Astrocyte (in vitro differentiated cells and primary cell): ENCODE data around the gene FHIT. TPM values are rescaled to one million over a fixed set of nuclear protein-coding genes. Genes with fewer than 3 reads are reported as not detected.

Experiments
- DNase-seq: peaks from one replicate; pipeline ENCODE4 v3.0.0-alpha.2; 2010; ENCODE audit warnings: low read depth
- FAIRE-seq: peaks from 2 replicates; lab custom pipeline; 2011; peaks lifted over from hg19 to GRCh38; lab: Jason Lieb, UNC
- H2AFZ ChIP-seq: 2 replicates; pipeline ENCODE4 v1.6.0; 2012; ENCODE audit warnings: low read depth, low read length, inconsistent platforms
- H3K27ac ChIP-seq: 2 replicates; pipeline ENCODE4 v1.5.1; 2011; ENCODE audit warnings: low read depth, low read length, inconsistent platforms
- H3K27me3 ChIP-seq: 2 replicates; pipeline ENCODE4 v1.6.0; 2011; ENCODE audit warnings: low read length, inconsistent platforms; ENCODE audit not compliant: insufficient read depth
- H3K36me3 ChIP-seq: 2 replicates; pipeline ENCODE4 v1.5.1; 2011; ENCODE audit warnings: low read length, inconsistent platforms; ENCODE audit not compliant: insufficient read depth
- H3K4me1 ChIP-seq: 2 replicates; pipeline ENCODE4 v1.5.1; 2011; ENCODE audit warnings: low read length, inconsistent platforms; ENCODE audit not compliant: insufficient read depth
- H3K4me2 ChIP-seq: 2 replicates; pipeline ENCODE4 v1.6.0; 2012; ENCODE audit warnings: low read length, inconsistent platforms
- H3K4me3 ChIP-seq: 2 replicates; pipeline ENCODE4 v1.5.1; 2011; ENCODE audit warnings: low read depth, mild to moderate bottlenecking, low read length, inconsistent platforms; ENCODE audit not compliant: insufficient read depth
- H3K79me2 ChIP-seq: 2 replicates; pipeline ENCODE4 v1.6.0; 2012; ENCODE audit warnings: mild to moderate bottlenecking, low read length, inconsistent platforms; ENCODE audit not compliant: insufficient read depth
- H3K9ac ChIP-seq: 2 replicates; pipeline ENCODE4 v1.6.0; 2012; ENCODE audit warnings: mild to moderate bottlenecking, low read length, inconsistent platforms
- H3K9me3 ChIP-seq: 2 replicates; pipeline ENCODE4 v1.5.1; 2012; ENCODE audit warnings: low read depth, mild to moderate bottlenecking, low read length, inconsistent platforms; ENCODE audit not compliant: insufficient read depth
- H4K20me1 ChIP-seq: 2 replicates; pipeline ENCODE4 v1.6.0; 2012; ENCODE audit warnings: low read length, inconsistent platforms; ENCODE audit not compliant: insufficient read depth
- H3K27ac Mint-ChIP-seq: one replicate; pipeline ENCODE4 v1.8.0; 2021; ENCODE audit warnings: mild to moderate bottlenecking, mixed read lengths; ENCODE audit not compliant: unreplicated experiment
- H3K27me3 Mint-ChIP-seq: one replicate; pipeline ENCODE4 v1.8.0; 2021; ENCODE audit warnings: low read depth, mixed read lengths; ENCODE audit not compliant: unreplicated experiment
- H3K36me3 Mint-ChIP-seq: one replicate; pipeline ENCODE4 v1.8.0; 2021; ENCODE audit warnings: low read depth, mixed read lengths; ENCODE audit not compliant: unreplicated experiment
- H3K4me1 Mint-ChIP-seq: one replicate; pipeline ENCODE4 v1.8.0; 2021; ENCODE audit warnings: low read depth, mixed read lengths; ENCODE audit not compliant: unreplicated experiment
- H3K4me3 Mint-ChIP-seq: one replicate; pipeline ENCODE4 v1.8.0; 2021; ENCODE audit warnings: mild to moderate bottlenecking, moderate library complexity, mixed read lengths; ENCODE audit not compliant: unreplicated experiment
- H3K9me3 Mint-ChIP-seq: one replicate; pipeline ENCODE4 v1.8.0; 2021; ENCODE audit warnings: mild to moderate bottlenecking, mixed read lengths; ENCODE audit not compliant: unreplicated experiment
- CTCF ChIP-seq: IDR thresholded peaks from 2 replicates; pipeline ENCODE4 v1.5.1; 2011; ENCODE audit warnings: low read depth, mild to moderate bottlenecking, inconsistent platforms, low read length, moderate library complexity; ENCODE audit not compliant: insufficient read depth
- EZH2 ChIP-seq: IDR thresholded peaks from 2 replicates; pipeline ENCODE4 v1.6.1; 2012; ENCODE audit warnings: mild to moderate bottlenecking, low read length, inconsistent platforms; ENCODE audit not compliant: insufficient read depth
- total RNA-seq: library from RNA; stranded (reverse); gene quantifications from 2 replicates; pipeline ENCODE4 v1.2.1, GENCODE V29; 2021

FHIT gene
- total RNA-seq, 1 donor from 2014 or later, result 6.7 TPM

GRCh38 chr3:59749291-59749690 lies 1502.0 kb downstream of the FHIT start:
- no peaks in the 10 kb centered on the region for H3K9me3 Mint-ChIP-seq
- H3K4me1 Mint-ChIP-seq, result peaks cover 12% of the 10 kb centered on the region
- no peaks in the 10 kb centered on the region for H3K27me3 ChIP-seq
- peaks cover 6% of the 10 kb centered on the region for H3K27me3 Mint-ChIP-seq
- H3K4me2 ChIP-seq, result no peak overlapping the region
- no peaks in the 10 kb centered on the region for H3K4me1 ChIP-seq
- no peak overlapping the region for H3K27ac ChIP-seq
- no peaks in the 10 kb centered on the region for H3K36me3 ChIP-seq
- H2AFZ ChIP-seq, result no peak overlapping the region
- no peak overlapping the region for H3K4me3 ChIP-seq
- no peak for DNase-seq
- H4K20me1 ChIP-seq, result no peaks in the 10 kb centered on the region
- H3K79me2 ChIP-seq, result no peaks in the 10 kb centered on the region
- H3K9me3 ChIP-seq, result no peaks in the 10 kb centered on the region
- no peak overlapping the region for H3K27ac Mint-ChIP-seq
- no peak for TF ChIP-seq CTCF
- no peak for TF ChIP-seq EZH2
- no peak overlapping the region for H3K4me3 Mint-ChIP-seq
- no peak for FAIRE-seq
- no peak overlapping the region for H3K9ac ChIP-seq
- H3K36me3 Mint-ChIP-seq, result no peaks in the 10 kb centered on the region

GRCh38 chr3:59746585-59746984 lies 1504.7 kb downstream of the FHIT start:
- Mint-ChIP-seq H3K4me1 (peaks cover 12% of the 10 kb centered on the region), H3K27me3 (peaks cover 3% of the 10 kb centered on the region), H3K9me3 (no peaks in the 10 kb centered on the region), H3K27ac (no peak overlapping the region), H3K36me3 (no peaks in the 10 kb centered on the region), H3K4me3 (no peak overlapping the region)
- H3K79me2 ChIP-seq, result no peaks in the 10 kb centered on the region
- H3K9ac ChIP-seq, result no peak overlapping the region
- H2AFZ ChIP-seq, result no peak overlapping the region
- H3K36me3 ChIP-seq, result no peaks in the 10 kb centered on the region
- no peak overlapping the region for H3K4me3 ChIP-seq
- FAIRE-seq, result no peak
- H3K4me1 ChIP-seq, result no peaks in the 10 kb centered on the region
- no peaks in the 10 kb centered on the region for H3K27me3 ChIP-seq
- no peaks in the 10 kb centered on the region for H4K20me1 ChIP-seq
- no peak for TF ChIP-seq EZH2
- TF ChIP-seq CTCF, result no peak
- no peak for DNase-seq
- no peak overlapping the region for H3K4me2 ChIP-seq
- H3K27ac ChIP-seq, result no peak overlapping the region
- no peaks in the 10 kb centered on the region for H3K9me3 ChIP-seq

GRCh38 chr3:59737241-59737640 lies 1514.0 kb downstream of the FHIT start:
- Histone ChIP-seq H3K9ac (no peak overlapping the region), H3K4me1 (no peaks in the 10 kb centered on the region), H3K36me3 (no peaks in the 10 kb centered on the region), H3K27me3 (no peaks in the 10 kb centered on the region), H2AFZ (no peak overlapping the region), H3K79me2 (no peaks in the 10 kb centered on the region), H3K4me2 (no peak overlapping the region), H3K27ac (no peak overlapping the region), H4K20me1 (no peaks in the 10 kb centered on the region), H3K9me3 (no peaks in the 10 kb centered on the region), H3K4me3 (no peak overlapping the region)
- H3K36me3 Mint-ChIP-seq, result no peaks in the 10 kb centered on the region
- H3K4me1 Mint-ChIP-seq, result peaks cover 5% of the 10 kb centered on the region
- DNase-seq, result no peak
- no peak for TF ChIP-seq CTCF
- TF ChIP-seq EZH2, result no peak
- no peak overlapping the region for H3K4me3 Mint-ChIP-seq
- H3K27ac Mint-ChIP-seq, result no peak overlapping the region
- no peak for FAIRE-seq
- H3K27me3 Mint-ChIP-seq, result peaks cover 12% of the 10 kb centered on the region
- peaks cover 3% of the 10 kb centered on the region for H3K9me3 Mint-ChIP-seq
